ENCODE results near the gene ASPG. TPM values are rescaled to one million over a fixed set of nuclear protein-coding genes. Genes with fewer than 3 reads are reported as not detected.

Gene ASPG
- total RNA-seq, 4 donors from 2014 or later = 1.5 to 2.0 (median 1.9) TPM; not detected in 1

GRCh38 chr14:104119488-104120251, 34.2 kb downstream of the ASPG start:
- TF ChIP-seq CTCF (IDR thresholded peaks at IDR 0.05) = no peak
- DNase-seq (ENCODE audit: low spot score) = no peak
- ATAC-seq (ENCODE audit: low FRiP score) = no peak

GRCh38 chr14:104120281-104120741, 34.8 kb downstream of the ASPG start:
- no peak for DNase-seq (ENCODE audit: low spot score)
- no peak for TF ChIP-seq CTCF (IDR thresholded peaks at IDR 0.05)
- no peak for ATAC-seq (ENCODE audit: low FRiP score)

GRCh38 chr14:104121142-104121541, 35.6 kb downstream of the ASPG start:
- no peak for ATAC-seq (ENCODE audit: low FRiP score)
- DNase-seq (ENCODE audit: low spot score) = no peak
- no peak for TF ChIP-seq CTCF (IDR thresholded peaks at IDR 0.05)

GRCh38 chr14:104123879-104124278, 38.4 kb downstream of the ASPG start:
- DNase-seq (ENCODE audit: low spot score) (no peak), ATAC-seq (ENCODE audit: low FRiP score) (no peak)
- TF ChIP-seq CTCF (IDR thresholded peaks at IDR 0.05) = no peak

GRCh38 chr14:104125011-104125410, 39.5 kb downstream of the ASPG start:
- no peak for TF ChIP-seq CTCF (IDR thresholded peaks at IDR 0.05)
- ATAC-seq (ENCODE audit: low FRiP score) = no peak
- no peak for DNase-seq (ENCODE audit: low spot score)

GRCh38 chr14:104126753-104127152, 41.3 kb downstream of the ASPG start:
- ATAC-seq (ENCODE audit: low FRiP score) (no peak), DNase-seq (ENCODE audit: low spot score) (no peak)
- TF ChIP-seq CTCF (IDR thresholded peaks at IDR 0.05) = no peak

- no peak for ATAC-seq (ENCODE audit: low FRiP score)
- DNase-seq (ENCODE audit: low spot score) = no peak
- TF ChIP-seq CTCF (IDR thresholded peaks at IDR 0.05) = no peak
Measured at GRCh38 chr14:104128981-104129380, 43.5 kb downstream of the ASPG start.

Measured in omental fat pad (tissue), 4 donors.